Body of pancreas (tissue), 4 donors: ENCODE results near the gene CYP27A1.

Experiments
- POLR2A ChIP-seq, 3 donors: fragments of 450-650 bp; IDR thresholded peaks; one replicate each; pipeline ENCODE4 v1.6.1; 2016; ENCODE audit warnings: antibody characterized with exemption in 3 of 3, mild to moderate bottlenecking in 2 of 3
- TF ChIP-seq, protein P1 (sequence below), 7 experiments: fragments of 450-650 bp in 4 of 7; fragments of 200-600 bp in 3 of 7; sonication (generic) in 3 of 7; IDR thresholded peaks; one replicate each; pipeline ENCODE4 v1.5.1; 2016 to 2019; ENCODE audit warnings: antibody characterized with exemption in 7 of 7

DNA sequence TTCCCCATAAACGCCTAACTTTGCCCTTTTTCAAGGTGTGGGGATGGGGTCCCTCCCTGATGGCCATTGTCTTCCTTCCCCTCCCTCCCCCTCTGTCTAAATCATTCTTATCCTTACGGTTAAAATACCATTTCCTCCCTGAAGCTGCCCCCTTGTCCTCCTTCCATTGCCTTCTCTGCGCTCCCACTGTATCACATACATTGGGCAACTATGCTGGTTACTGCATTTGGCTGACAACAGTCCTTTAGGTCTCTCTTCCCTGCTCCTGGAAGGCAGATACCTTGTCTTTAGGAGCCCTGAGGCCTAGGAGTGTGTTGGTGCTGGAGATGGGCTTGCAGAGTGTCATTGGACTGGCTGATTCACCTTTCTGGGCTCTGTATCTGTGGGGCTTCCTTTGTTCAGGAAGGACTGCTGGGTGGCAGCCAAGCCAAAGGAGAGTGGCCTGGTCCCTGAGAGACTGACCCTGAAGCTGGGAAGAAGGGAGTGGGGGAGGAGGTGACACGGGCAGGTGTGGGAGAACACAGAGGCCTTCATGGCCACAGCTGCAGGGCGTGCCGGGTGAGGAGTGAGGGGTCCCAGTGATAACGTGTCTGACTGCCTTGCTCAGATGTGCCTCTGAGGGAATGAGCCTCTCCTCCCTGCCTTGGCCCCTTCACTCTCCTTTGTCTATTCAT lies 79.8 kb downstream of the CYP27A1 start:
- TF ChIP-seq, protein P1, sequence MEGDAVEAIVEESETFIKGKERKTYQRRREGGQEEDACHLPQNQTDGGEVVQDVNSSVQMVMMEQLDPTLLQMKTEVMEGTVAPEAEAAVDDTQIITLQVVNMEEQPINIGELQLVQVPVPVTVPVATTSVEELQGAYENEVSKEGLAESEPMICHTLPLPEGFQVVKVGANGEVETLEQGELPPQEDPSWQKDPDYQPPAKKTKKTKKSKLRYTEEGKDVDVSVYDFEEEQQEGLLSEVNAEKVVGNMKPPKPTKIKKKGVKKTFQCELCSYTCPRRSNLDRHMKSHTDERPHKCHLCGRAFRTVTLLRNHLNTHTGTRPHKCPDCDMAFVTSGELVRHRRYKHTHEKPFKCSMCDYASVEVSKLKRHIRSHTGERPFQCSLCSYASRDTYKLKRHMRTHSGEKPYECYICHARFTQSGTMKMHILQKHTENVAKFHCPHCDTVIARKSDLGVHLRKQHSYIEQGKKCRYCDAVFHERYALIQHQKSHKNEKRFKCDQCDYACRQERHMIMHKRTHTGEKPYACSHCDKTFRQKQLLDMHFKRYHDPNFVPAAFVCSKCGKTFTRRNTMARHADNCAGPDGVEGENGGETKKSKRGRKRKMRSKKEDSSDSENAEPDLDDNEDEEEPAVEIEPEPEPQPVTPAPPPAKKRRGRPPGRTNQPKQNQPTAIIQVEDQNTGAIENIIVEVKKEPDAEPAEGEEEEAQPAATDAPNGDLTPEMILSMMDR (IDR thresholded peaks at IDR 0.05): no peak
- TF ChIP-seq POLR2A (IDR thresholded peaks at IDR 0.05): no peak
